ENCODE data around the gene GRIP1.

GRIP1 gene, protein sequence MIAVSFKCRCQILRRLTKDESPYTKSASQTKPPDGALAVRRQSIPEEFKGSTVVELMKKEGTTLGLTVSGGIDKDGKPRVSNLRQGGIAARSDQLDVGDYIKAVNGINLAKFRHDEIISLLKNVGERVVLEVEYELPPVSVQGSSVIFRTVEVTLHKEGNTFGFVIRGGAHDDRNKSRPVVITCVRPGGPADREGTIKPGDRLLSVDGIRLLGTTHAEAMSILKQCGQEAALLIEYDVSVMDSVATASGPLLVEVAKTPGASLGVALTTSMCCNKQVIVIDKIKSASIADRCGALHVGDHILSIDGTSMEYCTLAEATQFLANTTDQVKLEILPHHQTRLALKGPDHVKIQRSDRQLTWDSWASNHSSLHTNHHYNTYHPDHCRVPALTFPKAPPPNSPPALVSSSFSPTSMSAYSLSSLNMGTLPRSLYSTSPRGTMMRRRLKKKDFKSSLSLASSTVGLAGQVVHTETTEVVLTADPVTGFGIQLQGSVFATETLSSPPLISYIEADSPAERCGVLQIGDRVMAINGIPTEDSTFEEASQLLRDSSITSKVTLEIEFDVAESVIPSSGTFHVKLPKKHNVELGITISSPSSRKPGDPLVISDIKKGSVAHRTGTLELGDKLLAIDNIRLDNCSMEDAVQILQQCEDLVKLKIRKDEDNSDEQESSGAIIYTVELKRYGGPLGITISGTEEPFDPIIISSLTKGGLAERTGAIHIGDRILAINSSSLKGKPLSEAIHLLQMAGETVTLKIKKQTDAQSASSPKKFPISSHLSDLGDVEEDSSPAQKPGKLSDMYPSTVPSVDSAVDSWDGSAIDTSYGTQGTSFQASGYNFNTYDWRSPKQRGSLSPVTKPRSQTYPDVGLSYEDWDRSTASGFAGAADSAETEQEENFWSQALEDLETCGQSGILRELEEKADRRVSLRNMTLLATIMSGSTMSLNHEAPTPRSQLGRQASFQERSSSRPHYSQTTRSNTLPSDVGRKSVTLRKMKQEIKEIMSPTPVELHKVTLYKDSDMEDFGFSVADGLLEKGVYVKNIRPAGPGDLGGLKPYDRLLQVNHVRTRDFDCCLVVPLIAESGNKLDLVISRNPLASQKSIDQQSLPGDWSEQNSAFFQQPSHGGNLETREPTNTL
- 2.9 to 12.6 (median 5.0) reads per million in 3 experiments for total RNA-seq

DNA sequence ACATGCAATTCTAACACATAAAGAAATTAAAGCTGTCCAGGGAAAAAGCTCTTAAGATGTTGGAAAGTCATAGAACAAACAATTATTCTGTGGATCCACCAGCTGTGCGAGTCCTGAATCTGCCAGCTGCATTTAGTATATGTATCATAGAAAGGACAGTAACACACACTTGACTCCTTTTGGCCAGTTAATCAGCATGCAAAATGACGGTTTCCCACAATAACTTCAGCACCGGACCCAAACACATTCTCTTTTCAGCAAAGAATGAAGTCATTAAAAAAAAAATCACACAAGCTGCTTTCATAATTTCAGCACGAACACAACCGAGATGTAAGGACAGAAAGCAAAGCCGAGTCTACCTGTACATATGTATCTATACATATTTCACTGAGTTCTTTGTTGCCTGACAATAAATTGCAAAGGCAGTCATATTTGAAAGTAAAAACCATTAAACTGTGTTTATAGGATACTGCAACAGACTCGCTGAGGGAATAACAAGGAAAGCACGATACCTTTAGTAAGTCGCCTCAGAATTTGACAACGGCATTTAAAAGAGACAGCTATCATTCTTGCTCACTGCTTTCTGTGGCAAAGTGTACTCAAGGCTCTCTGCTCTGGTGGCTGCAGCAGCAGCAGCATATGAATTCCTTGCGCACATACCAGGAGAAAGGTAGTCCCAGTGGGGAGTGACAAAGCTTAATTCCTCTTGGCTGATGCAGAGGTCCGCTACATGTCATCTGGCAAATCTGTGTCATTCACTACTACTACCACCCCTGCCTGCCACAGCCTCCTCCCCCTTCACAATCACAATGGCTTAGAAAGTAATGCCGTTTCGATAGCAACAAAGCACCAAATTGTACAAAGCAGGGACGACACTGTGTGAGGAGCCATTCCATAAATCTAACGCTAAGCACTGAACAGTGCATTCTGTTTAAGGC is at the start of gene GRIP1:
GRIP1 (minus strand) TSS at position 739 of the 938 bp plus-strand sequence; CDS start at position 567, 172 bp downstream.
- DNase-seq: no peak

- no peak for DNase-seq
These were observed 47.7 kb upstream of the GRIP1 start for GRCh38 chr12:66726556-66726955.

DNA sequence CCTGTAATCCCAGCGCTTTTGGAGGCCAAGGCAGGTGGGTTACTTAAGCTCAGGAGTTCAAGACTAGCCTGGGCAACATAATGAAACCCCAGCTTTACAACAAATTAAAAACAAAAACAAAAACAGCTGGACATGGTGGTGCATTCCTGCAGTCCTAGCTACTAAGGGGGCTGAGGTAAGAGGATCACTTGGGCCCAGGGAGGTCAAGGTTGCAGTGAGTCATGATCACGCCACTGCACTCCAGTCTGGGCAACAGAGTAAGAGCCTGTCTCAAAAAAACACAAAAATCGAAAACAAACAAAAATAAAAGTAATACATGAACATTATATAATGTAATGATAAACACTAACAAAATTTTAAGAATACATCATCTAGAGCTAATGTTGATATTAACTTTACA is 46.2 kb upstream of the GRIP1 start:
- DNase-seq: no peak

- DNase-seq: no peak
These were observed 45.7 kb upstream of the GRIP1 start for GRCh38 chr12:66724616-66725015.

GRCh38 chr12:66724026-66724425 is 45.1 kb upstream of the GRIP1 start:
- DNase-seq: no peak

- DNase-seq: no peak
These were observed 41.0 kb upstream of the GRIP1 start for GRCh38 chr12:66719862-66720261.

DNA sequence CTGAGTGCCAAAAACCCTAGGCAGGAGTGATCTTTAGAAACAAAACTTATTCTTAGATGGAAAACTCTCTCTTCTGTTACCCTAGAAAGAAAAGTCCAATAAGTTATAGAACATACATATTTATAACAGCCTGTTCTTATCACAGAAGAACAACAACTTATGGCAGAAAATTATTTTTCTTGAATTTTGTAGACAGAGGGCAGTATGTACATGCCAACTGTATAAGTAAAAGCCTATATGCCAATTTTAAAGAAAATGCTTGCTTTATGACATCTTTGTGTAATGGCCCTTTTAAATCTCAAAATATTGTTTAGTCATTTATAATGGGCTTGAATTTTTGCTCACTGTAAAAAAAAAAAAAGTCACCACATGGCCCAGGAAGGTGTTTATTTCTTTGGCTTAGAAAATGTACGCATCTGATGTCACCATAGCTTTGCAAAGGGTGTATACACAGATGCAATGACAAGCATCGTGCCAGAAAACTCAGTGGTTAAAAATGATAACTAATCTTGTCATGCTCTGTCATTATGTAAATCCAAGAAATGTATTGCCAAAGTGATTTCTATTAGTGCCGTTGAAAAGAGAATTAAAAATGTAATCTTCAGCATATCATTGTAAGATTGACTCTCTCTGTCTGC is 38.3 kb upstream of the GRIP1 start:
- no peak for DNase-seq

GRCh38 chr12:66716522-66716921 is 37.6 kb upstream of the GRIP1 start:
- DNase-seq: no peak

DNA sequence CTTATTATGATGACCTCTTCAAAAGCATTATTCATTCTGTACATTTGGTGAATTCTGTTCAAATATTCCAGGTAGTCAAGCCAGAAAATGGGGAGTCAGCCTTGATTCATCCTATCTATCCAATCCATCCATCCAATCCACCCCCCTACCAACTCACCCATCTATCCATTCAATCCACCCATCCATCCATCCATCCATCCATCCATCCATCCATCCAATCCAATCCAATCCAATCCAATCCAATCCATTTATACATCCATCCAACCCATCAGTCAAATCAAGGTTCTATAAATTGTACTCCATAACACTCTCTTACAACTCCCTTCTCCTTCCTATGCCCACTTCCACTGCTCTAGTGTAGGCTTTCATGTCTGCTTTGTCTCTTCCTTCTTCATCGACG is 35.8 kb upstream of the GRIP1 start:
- no peak for DNase-seq

- DNase-seq: no peak
These were observed 35.1 kb upstream of the GRIP1 start for GRCh38 chr12:66713984-66714383.

- DNase-seq: no peak
These were observed 31.0 kb upstream of the GRIP1 start for GRCh38 chr12:66709893-66710292.

- DNase-seq: no peak
These were observed 30.5 kb upstream of the GRIP1 start for GRCh38 chr12:66709457-66709773.

- DNase-seq: no peak
These were observed 30.0 kb upstream of the GRIP1 start for GRCh38 chr12:66708704-66709456.

DNA sequence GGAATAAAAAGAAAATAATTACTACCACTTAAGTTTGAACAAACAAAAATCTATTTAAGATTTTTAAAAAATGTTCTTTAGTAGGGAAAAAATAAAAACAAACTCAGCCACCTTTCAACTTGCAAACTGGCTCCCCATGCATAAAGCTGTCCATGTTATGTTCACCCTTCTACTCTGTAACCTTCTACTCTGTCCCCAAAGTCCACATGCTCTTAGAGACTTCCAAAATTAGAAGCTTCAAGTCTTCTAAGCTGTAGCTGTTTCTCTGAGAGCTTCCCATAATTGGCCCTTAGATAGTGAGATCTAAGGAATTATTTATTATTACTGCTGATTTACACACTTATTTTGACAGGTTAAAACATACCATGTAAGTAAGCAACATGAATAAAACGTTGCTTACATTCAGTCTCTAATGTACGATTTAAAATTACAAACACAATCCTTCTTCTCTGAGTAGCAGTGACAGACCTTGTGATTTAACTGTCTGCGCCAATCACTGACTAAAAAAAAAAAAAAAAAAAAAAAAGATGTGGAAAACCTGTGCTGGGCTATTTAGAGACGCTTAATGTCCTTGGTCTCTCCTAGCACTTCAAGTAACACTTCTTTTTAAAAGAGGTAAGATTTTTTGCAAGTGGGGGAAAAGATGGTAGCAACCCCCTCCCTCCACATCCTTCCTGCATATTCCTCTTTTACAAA is 28.3 kb upstream of the GRIP1 start:
- DNase-seq: no peak

DNA sequence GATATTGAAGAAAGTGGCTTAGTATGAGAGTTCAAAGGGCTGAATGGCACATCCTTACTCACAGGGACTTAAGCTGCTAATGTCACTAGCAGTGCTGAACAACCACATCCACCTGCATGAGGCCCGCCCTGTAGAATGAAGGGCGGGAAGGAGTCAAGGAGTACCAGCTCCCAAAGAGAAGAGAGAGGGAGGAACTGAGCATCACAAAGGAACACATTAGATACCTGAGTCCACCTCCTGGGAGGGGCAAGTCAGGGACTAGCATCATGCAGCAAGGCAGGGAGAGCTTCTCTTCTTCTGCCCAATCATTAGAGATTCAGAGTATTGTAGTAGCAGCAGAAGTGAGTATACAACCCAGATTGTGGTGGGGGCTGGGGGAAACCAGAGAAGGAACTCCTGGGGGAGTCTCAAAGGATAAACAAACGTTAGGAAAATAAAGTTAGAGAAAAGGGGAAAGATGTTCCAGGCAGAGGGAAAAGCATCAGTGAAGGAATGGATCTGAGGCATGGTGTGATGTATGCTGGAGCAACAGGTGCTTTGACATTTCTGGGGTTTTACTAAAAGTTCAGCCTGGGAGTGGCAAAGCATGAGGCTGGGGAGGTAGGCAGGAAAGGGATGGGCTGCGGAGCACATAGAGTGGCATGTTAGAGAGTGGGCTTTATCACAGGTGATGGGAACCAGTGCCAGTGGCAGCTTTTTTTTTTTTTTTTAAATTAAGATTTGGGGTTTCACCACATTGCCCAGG is 21.0 kb upstream of the GRIP1 start:
- DNase-seq: no peak

DNA sequence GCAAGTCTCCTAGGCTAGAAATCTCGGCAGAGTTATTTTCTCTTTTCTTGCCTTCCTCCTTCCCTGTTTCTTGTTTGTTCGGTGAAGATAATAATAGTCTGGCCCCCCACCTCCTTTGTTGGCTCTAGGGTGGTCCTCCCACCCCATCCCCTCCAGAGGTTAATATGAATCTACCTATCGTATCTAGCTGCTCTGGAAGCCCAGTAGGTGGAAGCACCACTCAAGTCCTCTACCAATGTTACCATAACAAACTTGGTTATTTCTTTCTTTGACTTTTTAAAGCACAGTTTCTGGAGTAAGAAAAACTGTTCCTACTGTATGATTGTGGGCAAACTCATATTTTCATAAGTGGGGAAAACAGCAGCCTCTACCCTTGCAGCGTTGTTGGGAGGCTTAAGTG is 19.7 kb upstream of the GRIP1 start:
- no peak for DNase-seq

DNA sequence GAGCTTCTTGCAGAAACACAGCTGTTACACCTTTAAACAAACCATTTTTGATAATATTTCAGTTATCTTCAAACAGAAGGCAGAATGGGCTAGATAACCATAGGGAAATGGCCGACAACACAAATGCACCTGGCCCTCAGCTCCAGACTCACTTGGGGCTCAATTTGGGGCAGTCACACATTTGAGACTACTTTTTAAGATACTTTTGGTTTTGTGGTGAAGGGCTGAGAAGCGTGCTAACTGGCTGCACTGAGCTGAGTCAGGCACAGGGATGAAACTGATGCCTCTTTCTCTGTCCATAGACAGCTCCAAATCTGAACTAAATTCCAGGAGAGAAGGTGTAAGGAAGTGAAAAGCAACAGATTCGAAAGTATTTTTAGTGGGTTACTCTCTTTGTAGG is 18.5 kb upstream of the GRIP1 start:
- DNase-seq: no peak

- DNase-seq: no peak
These were observed 16.1 kb upstream of the GRIP1 start for GRCh38 chr12:66694666-66695613.
